Cardiac muscle cell (in vitro differentiated cells and primary cell): ENCODE results near the gene ITM2C. TPM values are rescaled to one million over a fixed set of nuclear protein-coding genes. Genes with fewer than 3 reads are reported as not detected.

Source experiments
- DNase-seq, 2 donors: peaks; one replicate each; pipeline versions ENCODE4 v3.0.0 to v3.0.0-alpha.2; 2010 to 2017; ENCODE audit warnings: low read depth in 1 of 2, low spot score in 1 of 2
- H3K27ac ChIP-seq: fragments of 200-600 bp; sonication (generic); 2 replicates; pipeline ENCODE4 v1.5.1; 2016
- H3K27me3 ChIP-seq: fragments of 200-600 bp; sonication (generic); 2 replicates; pipeline ENCODE4 v1.6.0; 2016; ENCODE audit warnings: control low read depth
- H3K36me3 ChIP-seq: fragments of 200-600 bp; sonication (generic); 2 replicates; pipeline ENCODE4 v1.5.1; 2016; ENCODE audit warnings: control low read depth
- H3K4me1 ChIP-seq: fragments of 200-600 bp; sonication (generic); 2 replicates; pipeline ENCODE4 v1.8.1; 2017; ENCODE audit warnings: low read depth, mild to moderate bottlenecking, mixed run types
- H3K4me3 ChIP-seq: fragments of 200-600 bp; sonication (generic); 2 replicates; pipeline ENCODE4 v1.5.1; 2016; ENCODE audit warnings: mild to moderate bottlenecking
- H3K9me3 ChIP-seq: fragments of 200-600 bp; sonication (generic); 2 replicates; pipeline ENCODE4 v1.5.1; 2017; ENCODE audit warnings: low read depth, mild to moderate bottlenecking, control low read depth
- CTCF ChIP-seq: IDR thresholded peaks from 2 replicates; pipeline ENCODE4 v1.5.1; 2012; ENCODE audit warnings: low read depth, mild to moderate bottlenecking, low read length
- polyA plus RNA-seq: library from polyadenylated mRNA; unstranded; fragments of >200 nt; fragmentation: Nextera tagmentation; extraction: Ambion mirVana; gene quantifications from 2 replicates; pipeline ENCODE4 v1.2.1, GENCODE V29; 2016
- total RNA-seq: library from RNA; depleted of rRNA; stranded (reverse); fragments of >200 nt; gene quantifications from 2 replicates; pipeline ENCODE4 v1.2.3, GENCODE V29; 2016

ITM2C gene
- total and polyA plus RNA-seq, 2 experiments from 2014 or later, result 411 to 484 TPM

DNA sequence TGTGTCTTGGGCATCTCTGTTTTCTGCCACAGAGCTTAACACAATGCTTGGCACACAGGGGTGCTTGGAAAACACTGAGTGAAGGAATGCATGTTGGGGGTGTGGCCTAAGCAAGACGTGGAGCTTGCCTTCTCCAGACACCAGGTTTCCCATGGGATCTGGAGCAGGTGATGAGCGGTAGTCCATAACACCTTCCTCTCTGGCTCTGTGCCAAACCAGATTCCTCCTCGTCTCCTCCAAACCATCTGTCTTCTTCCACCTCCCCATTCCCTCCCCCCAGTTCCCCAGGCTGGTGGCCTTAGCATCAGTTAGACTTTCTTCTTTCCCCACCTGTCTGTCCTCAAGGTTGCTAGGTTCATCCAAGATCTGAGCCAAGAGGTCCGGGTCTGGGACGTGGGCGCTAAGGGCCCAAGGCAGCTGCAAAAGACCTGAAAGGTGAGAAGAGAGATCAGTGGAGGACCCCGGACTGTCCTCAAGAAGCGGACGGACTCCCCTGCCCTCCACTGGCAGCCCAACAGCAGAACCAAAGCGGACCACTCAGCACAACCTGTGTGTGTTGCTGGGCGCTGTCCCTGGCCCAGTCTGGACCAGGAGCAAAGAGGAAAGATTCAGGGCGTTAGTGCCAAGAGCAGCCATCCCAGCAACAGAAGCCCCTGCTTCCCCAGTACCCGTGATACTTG is 1.2 kb upstream of the ITM2C start:
- H3K36me3 ChIP-seq, result no peaks in the 10 kb centered on the region
- H3K4me3 ChIP-seq, result no peak overlapping the region

DNA sequence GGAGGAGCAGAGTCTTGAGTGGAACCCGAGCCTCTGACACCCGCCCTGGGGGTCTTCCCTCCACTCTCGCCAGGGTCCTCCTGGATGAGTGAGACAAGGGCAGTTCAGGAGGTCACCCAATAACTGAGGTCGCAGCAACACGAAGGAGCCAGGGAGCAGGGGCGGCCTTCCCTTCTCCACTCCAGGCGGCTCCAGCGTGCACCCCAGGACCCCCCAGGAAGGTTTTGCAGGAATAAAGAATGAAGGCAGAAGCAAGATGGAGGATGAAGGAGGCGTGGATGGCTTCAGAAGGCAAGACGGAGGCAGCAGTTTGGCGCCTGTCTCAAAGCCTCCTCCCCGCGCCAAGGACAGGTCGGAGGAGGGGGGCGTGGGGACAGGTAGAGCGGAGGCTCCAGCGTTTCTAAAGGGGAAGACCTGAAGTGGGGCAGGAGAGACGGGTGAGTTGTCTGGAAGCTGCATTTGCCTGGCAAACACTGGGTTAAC is 579 bp upstream of the ITM2C start:
- Histone ChIP-seq H3K4me1 (peaks cover 45% of the 10 kb centered on the region), H3K36me3 (no peaks in the 10 kb centered on the region), H3K27ac (no peak overlapping the region), H3K27me3 (no peaks in the 10 kb centered on the region), H3K9me3 (no peaks in the 10 kb centered on the region), H3K4me3 (peak overlapping the region; percentile 99)
- no peak for DNase-seq
- no peak for TF ChIP-seq CTCF

More for the DNA sequence above, 1.2 kb upstream of the ITM2C start:
- DNase-seq, result no peak
- peaks cover 39% of the 10 kb centered on the region for H3K4me1 ChIP-seq
- no peaks in the 10 kb centered on the region for H3K27me3 ChIP-seq
- no peak for TF ChIP-seq CTCF
- no peak overlapping the region for H3K27ac ChIP-seq
- no peaks in the 10 kb centered on the region for H3K9me3 ChIP-seq

- peaks cover 56% of the 10 kb centered on the region for H3K4me1 ChIP-seq
- no peaks in the 10 kb centered on the region for H3K27me3 ChIP-seq
- peak; percentile 29 to 52 for DNase-seq
- H3K27ac ChIP-seq, result peak overlapping the region; percentile 92
- H3K9me3 ChIP-seq, result no peaks in the 10 kb centered on the region
- H3K36me3 ChIP-seq, result no peaks in the 10 kb centered on the region
- no peak for TF ChIP-seq CTCF
- peak overlapping the region; percentile 99 for H3K4me3 ChIP-seq
These were observed 594 bp downstream of the ITM2C start for GRCh38 chr2:230865307-230865765.

DNA sequence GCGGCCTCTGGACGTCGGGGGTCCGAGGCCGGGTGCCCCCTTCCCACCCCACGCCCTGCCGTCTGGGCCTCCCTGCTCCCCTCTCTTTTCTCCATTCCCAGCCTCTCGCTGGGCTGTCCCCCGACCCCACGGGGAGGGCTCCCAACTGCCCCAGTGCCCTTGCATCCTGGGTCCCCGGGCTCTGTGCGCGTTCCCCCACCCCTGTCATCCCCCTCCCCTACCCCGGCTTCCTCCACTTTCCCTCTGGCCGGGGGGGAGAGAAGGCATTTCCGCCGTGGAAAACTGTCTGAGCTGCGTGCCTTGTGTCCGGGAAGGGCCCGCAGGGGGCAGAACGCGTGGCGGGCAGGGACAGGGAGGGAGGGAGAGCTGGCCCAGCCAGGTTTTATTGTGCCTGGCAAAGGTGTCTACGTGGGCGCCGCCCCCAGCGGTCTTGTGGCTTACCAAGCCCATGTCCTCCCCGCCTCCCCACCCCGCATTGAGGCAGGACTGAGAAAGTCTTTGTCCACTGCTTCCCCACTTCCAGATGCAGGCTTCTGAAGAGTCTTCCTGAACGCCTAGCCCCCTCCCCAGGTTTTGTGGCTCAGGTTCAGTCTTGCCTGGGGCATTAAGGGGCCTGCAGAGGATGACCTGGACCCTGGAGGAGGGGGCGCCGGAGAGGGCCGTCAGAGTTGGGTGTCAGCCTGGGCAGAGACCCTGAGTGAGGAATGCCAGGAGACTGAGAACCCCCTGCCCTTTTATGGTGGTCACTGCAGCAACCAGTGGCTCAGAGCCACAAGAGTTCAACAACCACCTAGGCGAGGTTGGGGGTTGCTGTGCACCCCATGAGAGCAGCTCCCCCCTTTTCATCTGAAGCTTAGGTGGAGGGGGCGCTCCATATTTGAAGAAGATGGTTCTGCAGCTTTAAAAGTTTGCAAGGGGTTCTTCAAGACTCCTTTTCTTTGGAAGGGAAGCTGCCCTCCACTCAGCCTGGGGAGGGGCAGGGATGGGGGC is 1.3 kb downstream of the ITM2C start:
- peak; percentile 28 for TF ChIP-seq CTCF
- peak; percentile 52 to 65 for DNase-seq
- H3K27me3 ChIP-seq, result no peaks in the 10 kb centered on the region
- no peaks in the 10 kb centered on the region for H3K9me3 ChIP-seq
- H3K4me3 ChIP-seq, result peak overlapping the region; percentile 99
- peaks cover 61% of the 10 kb centered on the region for H3K4me1 ChIP-seq
- H3K27ac ChIP-seq, result peak overlapping the region; percentile 92
- H3K36me3 ChIP-seq, result no peaks in the 10 kb centered on the region

DNA sequence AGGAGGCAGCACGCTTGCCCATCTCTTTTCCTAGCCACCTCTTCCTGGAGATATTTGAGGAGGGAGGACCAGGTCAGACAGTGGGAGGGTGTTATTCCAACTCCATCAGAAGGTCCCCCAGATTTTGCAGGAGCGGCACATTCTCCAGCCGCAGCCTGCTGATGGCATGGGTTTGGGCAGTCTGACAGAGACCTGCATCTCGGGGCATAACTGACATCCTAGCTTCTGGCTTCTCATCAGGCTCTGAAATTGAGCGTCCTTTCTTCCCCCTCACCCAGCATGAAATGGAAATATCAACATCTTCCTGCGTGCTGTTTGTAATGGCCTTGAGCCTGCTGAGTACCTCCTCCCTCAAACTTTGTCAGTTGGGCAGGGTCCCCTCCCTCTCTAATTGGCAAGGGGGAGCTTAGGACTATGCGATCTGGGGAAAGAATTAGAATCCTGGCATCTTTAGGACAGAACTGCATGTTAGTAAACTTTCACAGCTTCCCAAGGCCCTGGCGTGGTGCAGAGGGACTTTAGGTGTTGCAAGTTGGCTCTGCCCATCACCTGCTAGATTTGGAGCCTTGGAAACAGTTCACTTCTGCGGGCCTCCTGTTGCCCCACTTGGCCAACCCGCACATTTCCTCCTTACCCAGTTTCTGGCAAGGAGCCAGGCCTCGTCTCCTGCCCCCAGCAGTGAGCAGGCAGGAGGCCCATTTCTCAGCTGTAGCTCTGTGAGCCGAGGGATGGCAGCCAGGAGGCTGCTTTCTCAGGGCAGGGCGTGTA is 2.2 kb downstream of the ITM2C start:
- Histone ChIP-seq H3K36me3 (no peaks in the 10 kb centered on the region), H3K4me1 (peaks cover 61% of the 10 kb centered on the region), H3K9me3 (no peaks in the 10 kb centered on the region), H3K27me3 (no peaks in the 10 kb centered on the region), H3K4me3 (no peak overlapping the region), H3K27ac (peak overlapping the region; percentile 92)
- peak in 1 of 2 donors; percentile 62 for DNase-seq
- no peak for TF ChIP-seq CTCF
